GM12801 (cell line): ENCODE data around the gene ARMCX1.

ENCODE experiments used
- CTCF ChIP-seq: IDR thresholded peaks from one replicate; pipeline ENCODE4 v1.5.1; 2011; ENCODE audit warnings: control low read depth; ENCODE audit not compliant: insufficient read length; ENCODE audit errors: extremely low read depth

Gene ARMCX1

DNA sequence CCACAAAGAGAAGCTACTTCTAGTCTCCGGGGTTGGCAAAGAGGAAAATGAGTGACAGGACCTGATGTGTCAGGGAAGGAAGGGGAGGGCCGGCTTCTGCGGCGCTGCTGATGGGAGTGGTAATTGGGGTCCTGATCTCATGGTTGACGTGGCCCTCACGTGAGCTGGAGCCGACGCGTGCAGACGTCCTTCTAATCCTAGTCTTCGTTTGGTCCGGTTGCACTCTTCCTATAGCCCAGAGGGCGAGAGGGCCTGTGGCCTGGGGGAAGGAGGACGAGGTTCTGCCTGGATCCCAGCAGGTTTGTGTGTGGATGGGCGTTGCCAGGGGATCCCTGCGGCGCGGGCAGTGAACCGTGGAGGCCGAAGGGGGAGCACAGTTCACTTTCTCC lies at the start of gene ARMCX1:
Gene ARMCX1, plus strand, starts transcription at position 186 of the 389 bp plus-strand sequence. CDS start 2,384 bp downstream, outside the sequence.
- no peak for TF ChIP-seq CTCF

- TF ChIP-seq CTCF, result no peak
Observed at GRCh38 chrX:101507372-101507771, 43.0 kb upstream of the ARMCX1 start.

DNA sequence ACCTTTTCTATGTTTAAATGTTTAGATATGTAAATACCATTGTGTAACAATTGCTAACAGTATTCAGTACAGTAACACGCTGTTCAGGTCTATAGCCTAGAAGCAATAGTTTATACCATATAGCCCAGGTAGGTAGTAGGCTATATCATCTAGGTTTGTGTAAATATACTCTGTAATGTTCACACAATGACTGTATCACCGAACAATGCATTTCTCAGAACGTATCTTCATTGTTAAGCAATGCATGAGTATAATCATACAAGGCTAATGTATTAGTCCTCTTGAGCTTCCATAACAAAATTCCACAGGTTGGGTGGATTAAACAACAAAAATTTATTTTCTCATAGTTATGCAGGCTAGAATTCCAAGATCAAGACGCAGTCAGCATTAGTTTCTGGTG lies 42.4 kb upstream of the ARMCX1 start:
- no peak for TF ChIP-seq CTCF

- no peak for TF ChIP-seq CTCF
Observed at GRCh38 chrX:101530944-101531343, 19.4 kb upstream of the ARMCX1 start.

GRCh38 chrX:101539116-101539515 lies 11.2 kb upstream of the ARMCX1 start:
- no peak for TF ChIP-seq CTCF

DNA sequence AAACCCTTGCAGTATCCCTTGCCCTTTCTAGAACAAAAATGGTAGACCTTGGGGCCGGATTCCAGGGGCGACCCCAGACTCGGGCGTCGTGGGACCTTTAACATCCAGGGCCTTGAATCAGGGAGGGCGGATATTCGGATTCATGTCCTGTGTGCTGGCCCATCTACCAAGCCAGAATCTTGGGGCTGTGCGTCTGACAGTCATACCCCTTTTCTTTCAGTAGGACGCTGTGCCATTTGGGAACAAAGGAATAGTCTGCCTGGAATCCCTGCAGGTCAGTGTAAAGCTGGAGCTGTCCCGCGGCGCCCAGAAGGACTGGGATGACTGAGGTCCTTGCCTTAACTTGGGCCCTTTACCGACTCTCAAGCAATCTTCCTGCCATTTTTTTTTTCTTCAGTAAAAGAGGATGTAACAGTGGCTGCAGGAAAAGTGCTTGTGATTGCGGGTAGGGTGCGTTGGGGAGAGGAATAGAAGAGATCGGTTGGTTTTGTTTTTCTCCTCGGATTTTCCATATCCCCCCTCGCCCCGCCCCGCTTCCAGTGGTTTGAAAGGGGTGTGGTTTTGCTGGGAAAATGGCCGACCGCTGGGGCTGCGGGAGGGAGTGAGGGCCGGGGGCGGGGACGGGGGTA lies 518 bp downstream of the ARMCX1 start:
- TF ChIP-seq CTCF, result no peak

DNA sequence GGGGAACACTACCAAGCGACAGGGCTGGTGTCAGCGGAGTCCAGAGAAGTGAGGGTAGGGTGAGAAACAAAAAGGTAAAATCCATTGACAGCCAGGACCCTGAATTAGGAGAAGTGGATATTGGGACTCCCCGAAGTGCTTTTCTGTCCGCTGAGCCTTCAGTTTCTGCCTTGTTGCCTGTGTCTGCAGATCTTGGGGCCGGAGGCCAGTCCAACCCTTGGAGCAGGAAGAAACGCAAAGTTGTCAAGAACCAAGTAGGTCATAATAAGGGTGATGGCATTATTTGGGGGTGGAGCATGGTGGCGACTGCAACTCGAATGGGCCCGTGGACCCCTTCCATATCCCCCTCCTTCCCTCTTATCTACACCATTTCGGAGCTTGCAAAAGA lies 1.0 kb downstream of the ARMCX1 start:
- no peak for TF ChIP-seq CTCF
